BE2C (cell line): ENCODE data around the gene CUBN.

Source experiments
- DNase-seq: peaks from one replicate; pipeline ENCODE4 v3.0.0-alpha.2; 2020
- H3K27me3 ChIP-seq: fragments of 250-450 bp; sonication (Bioruptor Pico); 2 replicates; pipeline ENCODE4 v1.5.1; 2020; ENCODE audit warnings: mild to moderate bottlenecking
- H3K36me3 ChIP-seq: fragments of 250-450 bp; sonication (Bioruptor Pico); 2 replicates; pipeline ENCODE4 v1.5.1; 2020; ENCODE audit warnings: mild to moderate bottlenecking
- H3K4me1 ChIP-seq: fragments of 250-450 bp; sonication (Bioruptor Pico); 2 replicates; pipeline ENCODE4 v1.5.1; 2020
- H3K4me3 ChIP-seq: 2 replicates; pipeline ENCODE4 v1.5.1; 2011; ENCODE audit warnings: low read depth, low read length
- H3K9me3 ChIP-seq: fragments of 250-450 bp; sonication (Bioruptor Pico); 2 replicates; pipeline ENCODE4 v1.5.1; 2020
- CTCF ChIP-seq: IDR thresholded peaks from 2 replicates; pipeline ENCODE4 v1.5.1; 2012; ENCODE audit warnings: mild to moderate bottlenecking, low read depth, low read length

The CUBN gene

DNA sequence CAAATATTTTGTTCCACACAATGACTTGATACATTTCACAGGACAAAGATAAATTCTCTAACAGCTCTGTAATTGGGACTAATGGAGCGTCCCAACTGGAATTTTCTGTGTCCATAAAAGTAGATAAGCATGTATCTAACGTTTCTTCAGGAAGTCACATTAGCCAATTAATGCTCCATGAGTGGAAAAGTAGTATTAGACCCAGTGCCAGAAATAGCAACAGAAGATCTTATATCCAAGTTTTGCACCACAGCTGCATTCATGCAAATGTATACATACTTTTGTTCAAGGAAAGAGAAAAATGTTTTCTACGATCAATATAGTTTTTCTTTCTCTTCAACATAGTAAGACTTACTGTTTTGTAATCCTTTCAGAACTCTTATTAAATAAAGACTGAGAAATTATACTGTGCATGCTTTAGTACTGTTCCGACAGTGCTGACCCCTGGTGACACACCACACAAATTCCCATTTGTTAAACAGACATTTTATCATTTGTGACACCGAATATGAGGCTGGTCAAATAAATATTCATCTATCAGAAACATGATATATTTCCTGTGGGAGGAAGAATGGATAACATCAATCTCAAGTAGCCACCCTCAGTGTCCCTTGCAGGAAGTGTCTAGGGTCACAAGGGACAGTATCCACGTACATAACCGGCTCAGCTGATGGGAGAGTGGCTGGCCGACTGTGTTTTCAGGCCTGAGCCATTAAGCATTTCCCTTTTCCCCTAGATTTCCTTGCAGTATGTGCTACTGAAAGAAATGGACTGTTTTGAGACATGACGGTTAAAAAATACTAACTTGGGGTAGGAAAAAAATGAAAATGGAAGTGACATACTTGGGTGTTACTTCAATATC lies 210.3 kb downstream of the CUBN start:
- no peaks in the 10 kb centered on the region for H3K9me3 ChIP-seq
- no peak overlapping the region for H3K4me3 ChIP-seq
- DNase-seq = no peak
- TF ChIP-seq CTCF = peak; percentile 14; the same call in 1 of the 2 replicates
- no peaks in the 10 kb centered on the region for H3K36me3 ChIP-seq
- H3K27me3 ChIP-seq = no peaks in the 10 kb centered on the region
- H3K4me1 ChIP-seq = peaks cover 9% of the 10 kb centered on the region

GRCh38 chr10:16916496-16916895 lies 213.1 kb downstream of the CUBN start:
- Histone ChIP-seq H3K9me3 (no peaks in the 10 kb centered on the region), H3K36me3 (no peaks in the 10 kb centered on the region), H3K4me3 (no peak overlapping the region), H3K27me3 (no peaks in the 10 kb centered on the region), H3K4me1 (peaks cover 9% of the 10 kb centered on the region)
- DNase-seq = no peak
- no peak for TF ChIP-seq CTCF

DNA sequence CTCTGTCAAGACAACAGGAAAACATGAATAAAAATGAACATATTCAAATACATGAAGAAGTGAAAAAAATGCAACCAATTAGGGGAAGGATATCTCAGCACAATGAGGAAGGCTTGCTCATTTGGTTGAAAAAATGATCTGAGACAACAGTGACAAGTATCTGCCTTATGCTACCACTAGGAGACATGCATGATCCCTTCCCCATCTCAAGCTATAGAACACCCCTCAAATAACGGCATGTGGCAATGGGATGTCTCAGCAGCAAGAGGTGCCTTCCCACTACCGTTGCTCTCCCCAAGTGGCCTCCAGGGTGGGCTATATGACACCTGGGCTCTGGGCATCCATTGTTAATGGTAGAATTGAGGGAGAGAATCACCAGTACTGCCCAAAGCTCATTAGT lies 214.3 kb downstream of the CUBN start:
- peaks cover 9% of the 10 kb centered on the region for H3K4me1 ChIP-seq
- H3K27me3 ChIP-seq = no peaks in the 10 kb centered on the region
- no peaks in the 10 kb centered on the region for H3K9me3 ChIP-seq
- peak; percentile 22 for TF ChIP-seq CTCF
- no peak for DNase-seq
- H3K36me3 ChIP-seq = no peaks in the 10 kb centered on the region
- no peak overlapping the region for H3K4me3 ChIP-seq

DNA sequence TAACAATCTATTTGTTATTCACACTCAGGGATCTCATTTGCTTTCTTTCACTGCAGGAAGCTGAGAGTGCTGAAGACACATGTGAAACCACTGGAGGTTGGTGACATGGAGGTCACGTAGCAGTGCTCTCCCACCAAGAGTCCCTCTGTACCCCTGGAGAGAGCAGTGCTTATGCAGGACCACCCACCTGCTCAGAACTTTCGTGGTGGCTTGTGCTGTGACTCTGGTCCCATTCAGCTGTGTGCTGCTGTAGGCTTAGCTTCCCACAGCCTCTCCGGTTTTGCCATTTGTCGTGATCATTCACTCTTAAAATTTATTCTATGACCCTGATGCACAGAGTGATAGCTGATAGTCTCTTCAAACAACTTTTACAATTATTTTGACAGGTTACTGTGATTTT lies 216.3 kb downstream of the CUBN start:
- no peak for DNase-seq
- H3K4me3 ChIP-seq = no peak overlapping the region
- no peaks in the 10 kb centered on the region for H3K4me1 ChIP-seq
- no peak for TF ChIP-seq CTCF
- H3K27me3 ChIP-seq = no peaks in the 10 kb centered on the region
- no peaks in the 10 kb centered on the region for H3K9me3 ChIP-seq
- H3K36me3 ChIP-seq = no peaks in the 10 kb centered on the region

GRCh38 chr10:16910793-16911164 lies 218.8 kb downstream of the CUBN start:
- no peak for DNase-seq
- Histone ChIP-seq H3K27me3 (no peaks in the 10 kb centered on the region), H3K4me1 (no peaks in the 10 kb centered on the region), H3K36me3 (no peaks in the 10 kb centered on the region), H3K9me3 (no peaks in the 10 kb centered on the region), H3K4me3 (no peak overlapping the region)
- TF ChIP-seq CTCF = no peak
